Measurements from ENCODE around the gene AOPEP.

The AOPEP gene

GRCh38 chr9:94881454-94881853 lies 155.0 kb downstream of the AOPEP start:
- Histone ChIP-seq H4K20me1 (ENCODE audit: low read depth, low read length) (no peaks in the 10 kb centered on the region), H3K36me3 (ENCODE audit: low read length) (no peaks in the 10 kb centered on the region), H3K9me2 (replicated peaks; ENCODE audit: insufficient read depth, low read length) (no peaks in the 10 kb centered on the region), H3K79me2 (ENCODE audit: insufficient read depth, low read length) (no peaks in the 10 kb centered on the region), H3K27ac (ENCODE audit: low read depth, low read length) (peak overlapping the region; percentile 60), H3K4me2 (ENCODE audit: low read depth, low read length, poor library complexity, severe bottlenecking) (peak overlapping the region; percentile 37), H3K27me3 (ENCODE audit: low read length) (no peaks in the 10 kb centered on the region), H2AFZ (ENCODE audit: low read depth, low read length, severe bottlenecking) (no peak overlapping the region), H3K9me3 (ENCODE audit: insufficient read depth, low read length) (no peaks in the 10 kb centered on the region), H3K9ac (ENCODE audit: low read length) (no peak overlapping the region; the same call in 1 of the 2 replicates), H3F3A (ENCODE audit: insufficient read depth) (no peaks in the 10 kb centered on the region), H3K4me3 (ENCODE audit: insufficient read depth, low read length, poor library complexity, severe bottlenecking) (no peak overlapping the region)
- no peak for TF ChIP-seq EZH2phosphoT487 (conservative IDR thresholded peaks at IDR 0.05; ENCODE audit: low read length)
- TF ChIP-seq CTCF (IDR thresholded peaks at IDR 0.05; ENCODE audit: insufficient read depth, low read length, poor library complexity, severe bottlenecking) = no peak

- Histone ChIP-seq H3K4me3 (ENCODE audit: insufficient read depth, low read length, poor library complexity, severe bottlenecking) (no peak overlapping the region), H4K20me1 (ENCODE audit: low read depth, low read length) (no peaks in the 10 kb centered on the region), H3K9me3 (ENCODE audit: insufficient read depth, low read length) (no peaks in the 10 kb centered on the region), H2AFZ (ENCODE audit: low read depth, low read length, severe bottlenecking) (no peak overlapping the region), H3F3A (ENCODE audit: insufficient read depth) (no peaks in the 10 kb centered on the region), H3K9ac (ENCODE audit: low read length) (no peak overlapping the region; the same call in 1 of the 2 replicates), H3K79me2 (ENCODE audit: insufficient read depth, low read length) (no peaks in the 10 kb centered on the region), H3K36me3 (ENCODE audit: low read length) (no peaks in the 10 kb centered on the region), H3K27ac (ENCODE audit: low read depth, low read length) (peak overlapping the region; percentile 60), H3K4me2 (ENCODE audit: low read depth, low read length, poor library complexity, severe bottlenecking) (peak overlapping the region; percentile 37), H3K27me3 (ENCODE audit: low read length) (no peaks in the 10 kb centered on the region), H3K9me2 (replicated peaks; ENCODE audit: insufficient read depth, low read length) (no peaks in the 10 kb centered on the region)
- TF ChIP-seq EZH2phosphoT487 (conservative IDR thresholded peaks at IDR 0.05; ENCODE audit: low read length) = no peak
- no peak for TF ChIP-seq CTCF (IDR thresholded peaks at IDR 0.05; ENCODE audit: insufficient read depth, low read length, poor library complexity, severe bottlenecking)
Measured at GRCh38 chr9:94881940-94882339, 155.4 kb downstream of the AOPEP start.

- Histone ChIP-seq H3K4me3 (ENCODE audit: insufficient read depth, low read length, poor library complexity, severe bottlenecking) (no peak overlapping the region), H3K36me3 (ENCODE audit: low read length) (no peaks in the 10 kb centered on the region), H3K79me2 (ENCODE audit: insufficient read depth, low read length) (no peaks in the 10 kb centered on the region), H3F3A (ENCODE audit: insufficient read depth) (no peaks in the 10 kb centered on the region), H4K20me1 (ENCODE audit: low read depth, low read length) (no peaks in the 10 kb centered on the region), H2AFZ (ENCODE audit: low read depth, low read length, severe bottlenecking) (no peak overlapping the region), H3K27ac (ENCODE audit: low read depth, low read length) (no peak overlapping the region), H3K9me3 (ENCODE audit: insufficient read depth, low read length) (no peaks in the 10 kb centered on the region), H3K9me2 (replicated peaks; ENCODE audit: insufficient read depth, low read length) (no peaks in the 10 kb centered on the region), H3K9ac (ENCODE audit: low read length) (no peak overlapping the region), H3K4me2 (ENCODE audit: low read depth, low read length, poor library complexity, severe bottlenecking) (no peak overlapping the region), H3K27me3 (ENCODE audit: low read length) (no peaks in the 10 kb centered on the region)
- no peak for TF ChIP-seq EZH2phosphoT487 (conservative IDR thresholded peaks at IDR 0.05; ENCODE audit: low read length)
- TF ChIP-seq CTCF (IDR thresholded peaks at IDR 0.05; ENCODE audit: insufficient read depth, low read length, poor library complexity, severe bottlenecking) = no peak
Measured at GRCh38 chr9:94882966-94883641, 156.6 kb downstream of the AOPEP start.

Data from SU-DHL-6 (cell line).